NOMO-1 treated with dmso at 0.1 percent for 144 hours (cell line): Measurements from ENCODE around the gene JARID2.

ENCODE experiments used
- DNase-seq: peaks from one replicate; lab custom pipeline; 2025; ENCODE audit not compliant: unreplicated experiment; lab: John Stamatoyannopoulos, UW

The JARID2 gene

DNA sequence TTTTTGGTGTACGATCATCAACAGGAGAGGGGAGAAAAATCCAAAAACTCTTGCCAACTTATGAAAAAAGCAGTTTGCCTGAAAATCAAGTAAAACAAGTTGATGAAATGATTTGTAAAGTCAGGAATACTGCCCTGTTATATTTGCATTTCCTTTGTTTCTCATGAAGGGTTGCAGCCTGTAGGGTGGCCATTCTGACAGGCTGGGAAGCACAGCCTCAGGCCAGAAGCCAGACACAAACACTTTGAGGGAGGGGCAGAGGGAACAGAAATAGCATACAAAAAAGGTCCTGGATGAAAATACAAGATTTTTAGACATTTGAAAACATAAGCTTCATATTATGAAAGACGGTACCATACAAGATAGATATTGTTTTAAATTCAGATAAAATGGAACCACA is 307.2 kb downstream of the JARID2 start:
- no peak for DNase-seq

DNA sequence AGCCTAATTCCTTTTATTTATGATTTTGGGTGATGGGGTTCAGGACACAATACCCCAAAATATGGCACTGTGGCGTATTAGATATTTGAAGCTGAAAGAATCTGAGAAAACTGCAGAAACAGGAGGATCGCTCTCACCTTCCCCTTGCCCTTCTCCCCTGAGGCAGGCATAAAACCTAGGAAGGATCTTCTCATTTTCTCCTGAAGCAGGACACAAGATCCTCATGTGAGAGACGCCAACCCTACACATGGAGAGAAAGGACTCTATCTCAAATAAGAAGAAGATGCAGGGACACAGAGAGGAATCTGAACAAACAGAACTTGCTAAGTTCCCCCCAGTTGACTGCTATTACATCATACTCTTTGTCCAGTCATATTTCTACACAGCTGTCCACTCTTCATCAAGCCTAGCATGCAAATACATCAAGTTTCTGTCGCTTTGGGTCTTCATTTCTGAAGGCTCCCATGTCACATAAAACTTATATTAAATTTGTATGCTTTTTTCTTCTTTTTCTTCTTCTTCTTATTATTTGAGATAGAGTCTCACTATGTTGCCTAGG is 307.9 kb downstream of the JARID2 start:
- no peak for DNase-seq

DNA sequence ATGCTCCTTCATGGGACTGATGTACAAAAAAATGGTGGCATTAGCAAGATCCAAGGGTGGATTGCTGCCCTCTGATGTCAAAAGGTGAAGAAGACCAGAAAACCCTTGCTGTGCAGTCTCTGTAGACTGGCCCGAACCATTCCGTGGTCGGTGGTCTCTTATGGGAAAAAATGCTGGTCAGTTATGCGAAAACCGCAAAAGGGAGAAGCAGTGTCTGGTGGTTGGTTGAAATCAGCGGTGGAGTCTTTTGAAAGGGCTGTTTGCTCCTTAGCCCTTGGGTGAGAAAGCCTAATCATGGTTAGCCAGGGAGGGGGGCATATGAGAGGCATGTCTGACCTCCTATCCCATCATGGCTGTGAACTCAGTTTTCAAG is 308.8 kb downstream of the JARID2 start:
- DNase-seq, result no peak

DNA sequence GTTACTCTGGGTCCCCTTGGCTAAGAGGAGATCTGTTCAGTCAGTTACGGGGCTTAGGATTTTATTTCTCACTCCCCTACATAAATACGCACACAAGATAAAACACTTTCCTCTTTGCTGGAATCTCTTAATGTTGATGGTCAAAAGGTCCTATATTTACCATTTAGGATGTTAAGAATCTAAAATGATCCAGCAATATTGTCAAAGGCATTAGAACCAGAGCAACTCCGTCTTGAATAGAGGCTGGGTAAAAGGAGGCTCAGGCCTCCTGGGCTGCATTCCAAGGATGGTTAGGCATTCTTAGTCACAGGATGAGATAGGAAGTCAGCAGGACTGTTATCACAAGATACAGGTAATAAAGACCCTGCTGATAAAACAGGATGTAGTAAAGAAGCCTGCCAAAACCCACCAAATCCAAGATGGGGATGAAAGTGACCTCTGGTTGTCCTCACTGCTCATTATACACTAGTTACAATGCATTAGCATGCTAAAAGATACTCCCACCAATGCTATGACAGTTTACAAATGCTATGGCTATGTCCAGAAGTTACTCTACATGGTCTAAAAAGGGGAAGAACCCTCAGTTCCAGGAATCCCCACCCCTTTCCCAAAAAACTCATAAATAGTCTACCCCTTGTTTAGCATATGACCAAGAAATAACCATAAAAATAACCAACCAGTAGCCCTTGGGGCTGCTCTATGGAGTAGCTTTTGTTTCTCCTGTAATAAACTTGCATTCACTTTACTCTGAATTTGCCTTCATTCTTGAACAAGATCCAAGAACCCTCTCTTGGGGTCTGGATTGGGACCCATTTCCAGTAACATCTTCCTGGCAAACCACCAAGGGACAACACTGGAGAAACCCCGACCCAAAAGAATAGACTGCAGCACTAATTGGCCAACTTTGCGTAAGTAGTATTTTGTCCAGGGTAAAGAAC is 309.5 kb downstream of the JARID2 start:
- no peak for DNase-seq

DNA sequence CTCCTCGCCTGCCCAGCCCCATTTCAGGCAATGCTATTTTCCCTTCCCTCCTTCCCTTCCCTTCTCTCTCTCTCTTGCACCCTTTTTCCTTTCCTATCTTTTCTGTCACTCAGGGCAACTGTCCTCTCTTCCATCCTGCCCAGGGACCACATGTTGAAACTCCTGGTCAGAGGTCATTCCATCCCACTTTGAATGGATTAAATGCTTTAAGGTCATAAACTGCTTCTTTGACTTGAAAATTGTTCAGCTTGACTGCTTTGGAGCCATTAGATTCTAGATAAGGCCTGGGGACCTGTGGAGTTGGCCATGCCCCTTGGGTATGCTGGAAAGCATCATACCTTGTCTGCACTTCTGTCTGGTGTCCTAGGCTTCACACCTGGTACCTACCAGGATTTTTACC is 310.8 kb downstream of the JARID2 start:
- DNase-seq, result no peak

DNA sequence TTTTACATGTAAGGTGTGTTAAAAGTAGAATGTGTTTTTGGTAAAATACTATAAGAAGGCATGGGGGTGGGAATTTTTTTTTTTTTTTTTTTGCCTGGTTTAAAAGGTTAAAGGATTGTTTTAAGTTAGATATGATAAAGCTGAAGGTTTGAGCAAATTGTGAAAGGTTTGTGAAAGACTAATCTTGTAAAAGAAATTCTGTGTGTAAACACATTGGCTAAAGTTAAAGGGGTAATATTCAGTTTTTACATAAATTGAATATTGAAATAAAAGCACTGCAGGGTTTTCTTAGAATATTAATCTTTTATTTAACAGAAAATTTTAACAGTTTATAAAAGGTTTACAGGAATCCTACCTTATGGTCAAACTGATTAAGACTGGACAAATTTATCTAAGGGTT is 311.3 kb downstream of the JARID2 start:
- DNase-seq, result no peak

DNA sequence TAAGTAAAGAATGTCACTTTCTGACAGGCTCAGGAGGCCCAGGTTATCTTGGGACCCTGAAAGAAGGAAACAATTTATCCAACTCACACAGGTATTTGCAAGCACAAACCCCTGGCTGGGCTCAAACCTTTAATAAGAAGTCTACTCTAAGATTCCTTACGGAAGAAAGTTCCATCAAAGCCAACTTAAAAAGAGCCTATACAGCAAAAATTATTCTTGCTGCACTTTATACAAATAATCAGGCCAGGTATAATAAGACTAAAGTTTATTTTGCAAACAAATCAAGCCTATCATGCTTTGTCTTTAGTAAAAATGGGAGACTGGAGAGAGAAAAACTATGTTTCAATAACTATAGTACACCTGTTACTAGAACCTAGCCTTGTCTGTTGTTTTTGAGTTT is 314.8 kb downstream of the JARID2 start:
- DNase-seq, result no peak

DNA sequence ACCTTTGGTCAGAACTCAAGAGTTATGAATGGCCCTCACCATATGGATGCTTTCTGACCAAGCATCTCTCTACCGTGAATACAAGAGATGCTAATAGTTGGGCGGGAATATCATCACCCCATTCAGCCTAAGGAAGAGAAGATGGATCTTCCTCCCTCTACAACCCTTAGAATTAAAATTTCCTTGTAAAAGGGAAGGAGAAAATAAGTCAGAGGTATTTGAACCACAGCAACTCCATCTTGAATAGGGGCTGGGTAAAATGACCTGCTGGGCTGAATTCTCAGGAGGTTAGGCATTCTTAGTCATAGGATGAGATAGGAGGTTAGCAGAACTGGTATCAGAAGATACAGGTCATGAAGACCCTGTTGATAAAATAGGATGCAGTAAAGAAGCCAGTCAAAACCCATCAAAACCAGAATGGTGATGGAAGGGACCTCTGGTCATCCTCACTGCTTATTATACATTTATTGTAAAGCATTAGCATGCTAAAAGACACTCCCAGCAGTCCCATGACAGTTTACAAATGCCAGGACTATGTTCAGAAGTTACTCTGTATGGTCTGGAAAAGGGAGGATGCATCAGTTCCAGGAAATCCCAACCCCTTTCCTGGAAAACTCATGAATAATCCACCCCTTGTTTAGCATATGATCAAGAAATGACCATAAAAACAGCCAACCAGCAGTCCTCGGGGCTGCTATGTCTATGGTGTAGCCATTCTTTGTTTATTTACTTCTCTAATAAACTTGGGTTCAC is 315.8 kb downstream of the JARID2 start:
- no peak for DNase-seq

DNA sequence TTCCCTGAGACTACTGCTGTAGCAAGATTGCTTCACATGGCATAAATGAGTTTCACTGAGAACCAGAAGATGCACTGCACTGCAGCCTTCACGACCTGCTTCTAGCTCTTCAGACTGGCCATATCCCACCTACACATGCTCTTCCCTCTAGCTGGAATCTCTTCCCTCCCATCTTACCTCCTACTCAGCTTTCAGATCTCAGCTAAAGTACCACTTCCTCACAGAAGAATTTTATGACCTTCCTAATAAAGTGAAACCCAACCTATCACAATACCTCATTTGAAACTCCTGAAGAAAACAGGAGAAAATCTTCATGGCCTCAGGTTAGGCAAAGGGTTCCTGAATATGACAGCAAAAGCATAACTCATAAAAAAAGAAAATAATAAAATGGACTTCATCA is 317.1 kb downstream of the JARID2 start:
- no peak for DNase-seq

DNA sequence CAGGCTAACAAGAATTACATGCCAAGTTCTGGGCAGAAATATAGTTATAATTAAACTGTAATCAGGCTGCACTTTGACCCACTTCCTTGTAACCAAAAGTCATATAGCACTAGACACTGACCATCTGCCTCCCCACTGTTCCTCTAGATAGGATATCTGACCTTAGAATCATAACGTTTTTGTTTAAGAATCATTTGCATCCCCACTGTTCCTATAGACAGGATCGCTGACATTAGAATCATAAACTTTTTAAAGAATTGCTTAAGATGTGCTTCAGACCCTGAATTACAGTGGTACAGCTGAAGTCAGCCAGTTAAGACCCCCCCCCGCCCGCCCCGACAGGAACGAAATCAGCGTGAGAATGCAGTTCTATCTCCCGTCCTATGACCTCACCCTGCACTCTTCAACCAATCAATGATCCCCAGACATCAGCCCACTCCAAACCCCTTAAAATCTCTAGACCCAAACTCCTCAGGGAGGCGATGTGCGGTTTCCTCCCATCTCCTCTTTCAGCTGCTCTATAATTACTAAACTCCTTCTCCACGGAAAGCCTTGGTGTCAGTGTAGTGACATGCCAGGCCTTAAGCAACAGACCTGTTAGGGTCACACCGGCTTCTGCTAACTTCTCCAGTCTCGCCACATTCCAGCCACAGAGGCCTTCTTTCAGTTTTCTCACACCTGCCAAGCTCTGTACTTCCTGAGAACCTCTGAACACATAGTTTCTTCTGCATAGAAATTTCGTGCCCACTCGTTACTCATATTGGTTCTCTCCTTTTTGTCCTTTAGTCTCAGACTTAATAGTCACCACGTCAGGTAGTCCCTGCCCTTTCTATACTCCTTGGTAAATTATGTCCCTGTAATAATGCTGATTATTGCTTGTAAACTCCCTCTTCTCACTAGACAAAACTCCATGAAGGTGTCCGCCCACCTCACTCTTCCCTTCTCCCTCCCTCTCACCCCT is 323.4 kb downstream of the JARID2 start:
- DNase-seq, result no peak

DNA sequence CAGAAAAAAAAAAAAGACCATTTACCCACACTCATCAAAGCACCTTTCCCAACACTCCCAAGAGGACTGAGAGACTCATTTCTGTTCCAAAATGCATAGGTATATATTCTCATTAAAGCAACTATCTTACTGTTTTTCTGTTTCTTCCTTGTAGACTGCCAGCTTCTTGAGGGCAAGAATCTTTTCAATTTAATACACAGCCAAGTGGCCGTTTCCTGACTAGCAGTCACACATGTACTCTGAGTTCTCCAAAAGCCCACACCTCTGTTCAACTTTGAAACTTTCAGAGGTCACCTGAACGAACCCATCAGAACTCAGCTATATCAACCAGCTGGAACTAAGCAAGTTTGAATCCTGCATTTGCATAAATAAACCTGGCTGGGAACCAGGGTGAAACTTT is 324.3 kb downstream of the JARID2 start:
- DNase-seq, result no peak
